Spleen (tissue), 11 donors: ENCODE results near the gene PGLYRP1. TPM values are rescaled to one million over a fixed set of nuclear protein-coding genes. Genes with fewer than 3 reads are reported as not detected.

Experiments
- DNase-seq: peaks from one replicate; pipeline ENCODE4 v3.0.0-alpha.2; 2020
- H3K27ac ChIP-seq, 8 donors: fragments of 200-600 bp; sonication (generic) in 7 of 8; 1 replicate in 4 of 8; 2 replicates in 4 of 8; pipeline versions ENCODE4 v1.5.0 to v1.8.0; 2016 to 2021; ENCODE audit warnings: inconsistent platforms in 4 of 8, mild to moderate bottlenecking in 4 of 8, moderate library complexity in 1 of 8
- H3K27me3 ChIP-seq, 7 donors: fragments of 200-600 bp; sonication (generic) in 6 of 7; replicated peaks in 1 of 7; 1 replicate in 4 of 7; 2 replicates in 3 of 7; pipeline versions ENCODE4 v1.5.0 to v1.8.0; 2016 to 2021; ENCODE audit warnings: inconsistent platforms in 3 of 7, mild to moderate bottlenecking in 1 of 7
- H3K36me3 ChIP-seq, 6 donors: fragments of 200-600 bp; sonication (generic) in 5 of 6; 1 replicate in 4 of 6; 2 replicates in 2 of 6; pipeline versions ENCODE4 v1.5.0 to v1.8.0; 2016 to 2021; ENCODE audit warnings: inconsistent platforms in 2 of 6
- H3K4me1 ChIP-seq, 6 donors: fragments of 200-600 bp; sonication (generic) in 5 of 6; 1 replicate in 3 of 6; 2 replicates in 3 of 6; pipeline versions ENCODE4 v1.5.0 to v1.8.0; 2016 to 2021; ENCODE audit warnings: inconsistent platforms in 3 of 6
- H3K4me3 ChIP-seq, 8 donors: fragments of 200-600 bp; sonication (generic) in 7 of 8; 1 replicate in 4 of 8; 2 replicates in 4 of 8; pipeline versions ENCODE4 v1.5.0 to v1.8.0; 2016 to 2021; ENCODE audit warnings: inconsistent platforms in 4 of 8, mild to moderate bottlenecking in 4 of 8, moderate library complexity in 2 of 8
- H3K9me3 ChIP-seq, 8 donors: fragments of 200-600 bp; sonication (generic) in 7 of 8; 1 replicate in 4 of 8; 2 replicates in 4 of 8; pipeline versions ENCODE4 v1.5.0 to v1.8.0; 2016 to 2021; ENCODE audit warnings: inconsistent platforms in 4 of 8
- POLR2A ChIP-seq, 3 donors: fragments of 450-650 bp; IDR thresholded peaks; one replicate each; pipeline ENCODE4 v1.5.1; 2017; ENCODE audit warnings: antibody characterized with exemption in 3 of 3, mild to moderate bottlenecking in 1 of 3
- POLR2AphosphoS5 ChIP-seq, 3 donors: sonication (generic); formaldehyde crosslinking; IDR thresholded peaks; one replicate each; pipeline ENCODE4 v1.5.1; 2017; ENCODE audit warnings: antibody characterized with exemption in 3 of 3
- WGBS, 5 donors: extraction: QIAGEN DNeasy Blood & Tissue Kit in 3 of 5; methylation state at CpG; one replicate each; pipeline versions ENCODE4 v1.1.5 to v1.1.7; 2013 to 2018; 5-methylcytosine and 5-hydroxymethylcytosine counted together
- intact Hi-C: fragments of 100-400 bp; cut with DNase I; formaldehyde crosslinking; loops from one replicate; pipeline ENCODE4 v1.15.0; 2023; ENCODE audit warnings: low total_unique reads
- polyA plus RNA-seq, 3 donors: library from polyadenylated mRNA; stranded (reverse); fragments of 200-250 nt; gene quantifications; one replicate each; pipeline ENCODE4 v1.2.1, GENCODE V29; 2013
- total RNA-seq, 7 donors: library from RNA; depleted of rRNA in 3 of 7; stranded (reverse); fragments of >200 nt in 3 of 7; fragmentation: NEBNext Ultra II Directional in 4 of 7; extraction: Animal tissue kit (Norgen Biotek cat#: 25700) in 4 of 7; gene quantifications; one replicate each; pipeline versions ENCODE4 v1.1.0 to v1.2.1, GENCODE V29; 2016 to 2021
- TF ChIP-seq, protein P1 (sequence below), 11 experiments: fragments of 200-600 bp in 7 of 11; fragments of 450-650 bp in 4 of 11; sonication (generic) in 4 of 11; IDR thresholded peaks in 8 of 11; conservative IDR thresholded peaks in 3 of 11; 1 replicate in 7 of 11; 2 replicates in 4 of 11; pipeline versions ENCODE4 v1.4.0 to v1.8.0; 2016 to 2021; ENCODE audit warnings: antibody characterized with exemption in 11 of 11, inconsistent platforms in 4 of 11, mild to moderate bottlenecking in 1 of 11
- donor health status: healthy with polysubstance abuse.
- donor health status: DM: no; HTN: no; CAD: no; lungs with moderate emphysema.
- donor health status: DM: no; HTN: no; CAD: no.
- donor health status: Bipolar disorder and iron deficiency.
- donor health status: healthy.
- donor health status: DM: no; HTN: no; CAD: no.
- donor health status: DM: yes; HTN: yes; CAD: no.

The PGLYRP1 gene
- total and polyA plus RNA-seq, 10 donors, result 2.5 to 97.9 (median 13.6) TPM

DNA sequence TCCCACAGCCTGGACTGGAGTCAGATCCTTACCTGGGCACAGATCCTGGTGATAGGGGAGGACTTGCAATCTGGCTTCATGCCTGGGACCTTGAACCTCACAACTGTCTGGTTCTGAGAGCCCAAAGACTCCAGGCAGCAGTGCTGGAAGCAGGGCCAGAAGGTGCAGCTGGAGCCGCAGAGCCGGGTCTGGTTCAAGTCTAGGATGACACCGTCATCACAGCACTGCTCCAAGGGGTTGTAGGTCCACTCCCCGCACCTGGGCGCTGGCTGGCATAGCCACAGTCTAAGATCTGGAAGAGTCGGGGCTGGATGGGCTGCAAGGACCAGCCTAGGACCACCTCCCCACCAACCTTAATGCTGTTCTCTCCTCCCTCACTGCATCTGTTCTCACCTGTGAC is 17.3 kb upstream of the PGLYRP1 start:
- intact Hi-C loops, result no loop called here
- no peaks in the 10 kb centered on the region for H3K4me1 ChIP-seq
- no peaks in the 10 kb centered on the region for H3K36me3 ChIP-seq
- TF ChIP-seq POLR2AphosphoS5 (IDR thresholded peaks at IDR 0.05) (no peak), POLR2A (IDR thresholded peaks at IDR 0.05) (no peak)
- TF ChIP-seq, protein P1, sequence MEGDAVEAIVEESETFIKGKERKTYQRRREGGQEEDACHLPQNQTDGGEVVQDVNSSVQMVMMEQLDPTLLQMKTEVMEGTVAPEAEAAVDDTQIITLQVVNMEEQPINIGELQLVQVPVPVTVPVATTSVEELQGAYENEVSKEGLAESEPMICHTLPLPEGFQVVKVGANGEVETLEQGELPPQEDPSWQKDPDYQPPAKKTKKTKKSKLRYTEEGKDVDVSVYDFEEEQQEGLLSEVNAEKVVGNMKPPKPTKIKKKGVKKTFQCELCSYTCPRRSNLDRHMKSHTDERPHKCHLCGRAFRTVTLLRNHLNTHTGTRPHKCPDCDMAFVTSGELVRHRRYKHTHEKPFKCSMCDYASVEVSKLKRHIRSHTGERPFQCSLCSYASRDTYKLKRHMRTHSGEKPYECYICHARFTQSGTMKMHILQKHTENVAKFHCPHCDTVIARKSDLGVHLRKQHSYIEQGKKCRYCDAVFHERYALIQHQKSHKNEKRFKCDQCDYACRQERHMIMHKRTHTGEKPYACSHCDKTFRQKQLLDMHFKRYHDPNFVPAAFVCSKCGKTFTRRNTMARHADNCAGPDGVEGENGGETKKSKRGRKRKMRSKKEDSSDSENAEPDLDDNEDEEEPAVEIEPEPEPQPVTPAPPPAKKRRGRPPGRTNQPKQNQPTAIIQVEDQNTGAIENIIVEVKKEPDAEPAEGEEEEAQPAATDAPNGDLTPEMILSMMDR (IDR thresholded peaks at IDR 0.05 in 8 of 11, conservative IDR thresholded peaks at IDR 0.05 in 3 of 11), result no peak
- peaks cover 0 to 4% (median 0%) of the 10 kb centered on the region in 8 donors for H3K9me3 ChIP-seq
- DNase-seq, result no peak
- 70 to 94% (median 84%) methylated on average over 3 to 6 of the region's 6 CpGs for WGBS, 5 donors
- H3K27me3 ChIP-seq, result peaks cover 0 to 63% (median 8%) of the 10 kb centered on the region in 7 donors
- no peak overlapping the region for H3K27ac ChIP-seq
- H3K4me3 ChIP-seq, result no peak overlapping the region

DNA sequence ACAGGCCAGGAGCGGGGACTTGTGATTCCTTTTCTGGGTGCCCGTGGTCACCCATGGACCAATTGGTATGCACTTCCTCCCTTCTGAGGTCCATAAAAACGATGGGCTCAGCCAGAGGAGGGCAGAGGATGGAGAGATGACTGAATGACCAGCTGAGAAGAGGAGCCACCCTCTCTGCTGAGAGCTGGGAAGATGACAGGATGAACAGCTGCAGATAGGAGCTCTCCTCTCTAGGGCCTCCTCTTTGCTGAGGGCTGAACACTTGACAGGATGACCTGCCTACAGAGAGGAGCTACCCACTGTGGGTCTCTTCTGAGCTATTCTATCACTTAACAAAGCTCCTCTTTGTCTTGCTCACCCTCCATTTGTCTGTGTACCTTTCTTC is 13.9 kb upstream of the PGLYRP1 start:
- DNase-seq, result no peak
- Histone ChIP-seq H3K36me3 (no peaks in the 10 kb centered on the region), H3K27me3 (peaks cover 0 to 54% (median 0%) of the 10 kb centered on the region in 7 donors), H3K27ac (no peak overlapping the region), H3K4me3 (no peak overlapping the region), H3K4me1 (no peaks in the 10 kb centered on the region), H3K9me3 (peaks cover 0 to 10% (median 0%) of the 10 kb centered on the region in 8 donors)
- WGBS, 5 donors, result 52 to 67% (median 58%) methylated on average over 3 of the region's 3 CpGs
- TF ChIP-seq POLR2A (IDR thresholded peaks at IDR 0.05) (no peak), POLR2AphosphoS5 (IDR thresholded peaks at IDR 0.05) (no peak)
- TF ChIP-seq, protein P1 (IDR thresholded peaks at IDR 0.05 in 8 of 11, conservative IDR thresholded peaks at IDR 0.05 in 3 of 11), result no peak
- intact Hi-C loops, result loop anchor here (10.0 kb wide), 1 partner anchor 148 kb away; no protein-coding TSS in a partner anchor

DNA sequence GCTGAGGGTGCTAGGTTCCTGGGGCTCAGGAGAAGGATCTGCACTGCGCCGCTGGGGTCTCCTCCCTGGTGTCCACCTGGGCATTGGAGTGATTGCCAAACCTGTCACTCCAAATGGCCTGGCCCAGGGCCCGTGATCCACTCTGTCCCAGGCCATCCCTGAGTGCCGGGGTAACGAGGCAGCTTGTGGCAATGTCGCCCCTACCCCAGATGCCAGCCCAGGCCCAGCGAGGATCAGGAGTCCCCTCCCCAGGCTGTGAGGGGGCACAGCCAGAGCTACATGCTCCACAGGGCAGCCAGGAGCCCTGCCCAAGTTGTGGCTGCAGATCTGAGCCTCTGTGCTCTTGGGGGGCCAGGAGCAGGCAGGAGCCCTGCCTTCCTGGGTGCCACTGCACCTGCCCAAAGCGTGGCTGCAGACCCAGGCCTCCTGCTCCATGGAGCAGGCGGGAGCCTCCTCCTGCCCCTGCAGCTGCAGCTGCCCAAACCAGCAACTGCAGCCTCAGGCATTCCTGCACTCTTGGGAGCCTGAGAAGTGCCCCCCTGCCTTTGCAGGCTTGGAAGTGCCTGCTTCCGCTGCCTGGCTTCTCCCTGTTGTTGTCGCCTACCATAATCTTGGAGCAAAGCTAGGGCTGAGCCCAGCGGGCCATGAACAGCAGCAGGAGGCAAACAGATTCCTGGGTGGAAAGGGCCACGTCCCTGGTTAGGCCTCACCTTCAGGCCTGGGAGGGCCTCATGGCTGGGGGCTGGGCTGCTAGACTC is 13.3 kb upstream of the PGLYRP1 start:
- Histone ChIP-seq H3K27me3 (peaks cover 0 to 50% (median 0%) of the 10 kb centered on the region in 7 donors), H3K4me1 (no peaks in the 10 kb centered on the region), H3K36me3 (no peaks in the 10 kb centered on the region), H3K27ac (no peak overlapping the region), H3K9me3 (peaks cover 0 to 10% (median 0%) of the 10 kb centered on the region in 8 donors), H3K4me3 (no peak overlapping the region)
- TF ChIP-seq POLR2AphosphoS5 (IDR thresholded peaks at IDR 0.05), result no peak
- no peak for TF ChIP-seq POLR2A (IDR thresholded peaks at IDR 0.05)
- TF ChIP-seq, protein P1 (IDR thresholded peaks at IDR 0.05 in 8 of 11, conservative IDR thresholded peaks at IDR 0.05 in 3 of 11), result no peak
- intact Hi-C loops, result loop anchor here (10.0 kb wide), 1 partner anchor 149 kb away; no protein-coding TSS in a partner anchor
- DNase-seq, result no peak
- 60 to 100% (median 84%) methylated on average over 2 to 13 of the region's 13 CpGs for WGBS, 5 donors

DNA sequence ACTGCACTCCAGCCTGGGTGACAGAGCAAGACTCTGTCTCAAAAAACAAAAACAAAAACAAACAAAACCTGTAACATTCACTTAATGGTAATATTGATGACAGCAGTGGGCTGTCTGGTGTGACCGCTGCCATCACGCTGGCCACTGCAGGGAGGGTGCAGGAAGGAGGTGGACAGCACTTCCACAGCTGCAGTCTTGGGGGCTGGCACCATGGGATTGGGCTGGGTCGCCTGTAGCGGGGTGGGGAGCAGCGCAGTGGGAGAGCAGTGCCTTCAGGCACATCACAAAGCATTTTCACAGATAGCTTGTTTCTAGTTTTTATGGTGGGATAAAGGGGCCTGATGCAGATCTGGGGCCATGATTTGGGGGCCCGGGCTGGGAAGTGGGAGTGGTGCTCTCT is 12.7 kb upstream of the PGLYRP1 start:
- Histone ChIP-seq H3K4me3 (no peak overlapping the region), H3K4me1 (no peaks in the 10 kb centered on the region), H3K36me3 (no peaks in the 10 kb centered on the region), H3K9me3 (peaks cover 0 to 10% (median 0%) of the 10 kb centered on the region in 8 donors), H3K27me3 (peaks cover 0 to 48% (median 0%) of the 10 kb centered on the region in 7 donors), H3K27ac (no peak overlapping the region)
- no peak for DNase-seq
- intact Hi-C loops, result loop anchor here (10.0 kb wide), 1 partner anchor 149 kb away; no protein-coding TSS in a partner anchor
- 80 to 89% (median 86%) methylated on average over 6 of the region's 6 CpGs for WGBS, 5 donors
- TF ChIP-seq POLR2AphosphoS5 (IDR thresholded peaks at IDR 0.05), result no peak
- TF ChIP-seq, protein P1 (IDR thresholded peaks at IDR 0.05 in 8 of 11, conservative IDR thresholded peaks at IDR 0.05 in 3 of 11), result no peak
- no peak for TF ChIP-seq POLR2A (IDR thresholded peaks at IDR 0.05)
